ENCODE measurements around the gene GABARAPL1. TPM values are rescaled to one million over a fixed set of nuclear protein-coding genes. Genes with fewer than 3 reads are reported as not detected.

Gene GABARAPL1
- 11.9 and 12.0 TPM in 2 replicates for total RNA-seq
- total RNA-seq (2013): 9.0 TPM
- polyA plus RNA-seq: 4.5 and 28.1 TPM in 2 replicates
- 14.5 and 21.4 TPM in 2 replicates for polyA minus RNA-seq

DNA sequence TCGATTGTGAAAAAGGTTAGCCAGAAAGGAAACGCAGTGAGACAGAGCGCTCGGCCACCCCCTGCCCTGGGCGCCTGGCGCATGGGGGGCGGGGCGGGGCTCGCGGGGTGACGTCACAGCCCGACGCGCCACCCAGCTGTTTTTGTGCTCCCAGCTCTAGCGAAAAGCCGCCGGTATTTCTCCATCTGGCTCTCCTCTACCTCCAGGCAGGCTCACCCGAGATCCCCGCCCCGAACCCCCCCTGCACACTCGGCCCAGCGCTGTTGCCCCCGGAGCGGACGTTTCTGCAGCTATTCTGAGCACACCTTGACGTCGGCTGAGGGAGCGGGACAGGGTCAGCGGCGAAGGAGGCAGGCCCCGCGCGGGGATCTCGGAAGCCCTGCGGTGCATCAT is at the start of gene GABARAPL1:
TSS of gene GABARAPL1 (plus strand) at position 139 of the 393 bp plus-strand sequence. CDS start at position 392, 253 bp downstream.
- peaks cover 13 to 18% of the 10 kb centered on the region in 2 donors for H3K4me1 ChIP-seq (ENCODE audit: control insufficient read depth in 2 of 2, insufficient read depth in 2 of 2, low read length in 2 of 2)
- H4K20me1 ChIP-seq (ENCODE audit: control insufficient read depth, insufficient read depth, low read length, poor library complexity, severe bottlenecking): no peaks in the 10 kb centered on the region
- intact Hi-C loops (cut with micrococcal nuclease): loop anchor here (1.0 to 10.0 kb wide), 3 partner anchors 152 to 962 kb away; partner anchors contain the start of genes MAGOHB and SMIM10L1
- CTCF ChIA-PET: interaction anchor here (1.1 kb wide), 2 partner anchors 23 kb away, joined by 3 to 4 read pairs; no protein-coding TSS in a partner anchor
- POLR2A ChIA-PET: no interaction called here
- H3K36me3 ChIP-seq (replicated peaks in 1 of 2; ENCODE audit: control extremely low read depth in 1 of 2, control insufficient read depth in 1 of 2, extremely low read depth in 1 of 2, insufficient read depth in 2 of 2, low read length in 1 of 2): no peaks in the 10 kb centered on the region
- H2AFZ ChIP-seq (ENCODE audit: insufficient read depth, low read depth, low read length, poor library complexity, severe bottlenecking): peak within 1 kb of the TSS; percentile 80
- peak within 1 kb of the TSS; percentile 25 to 28 for H3K27ac ChIP-seq (ENCODE audit: low read length in 2 of 2)
- DNase-seq (peak; percentile 86), ATAC-seq (ENCODE audit: low read depth) (peak; percentile 80)
- peak within 1 kb of the TSS; percentile 95 for H3K4me3 Mint-ChIP-seq
- no peaks in the 10 kb centered on the region for H3K9me3 Mint-ChIP-seq (ENCODE audit: insufficient read depth)
- peak within 1 kb of the TSS; percentile 86 for H3K27ac Mint-ChIP-seq
- H3K79me2 ChIP-seq (ENCODE audit: control insufficient read depth, insufficient read depth, low read length): no peaks in the 10 kb centered on the region
- peaks cover 0 to 3% (median 0%) of the 10 kb centered on the region in 3 donors for H3K9me3 ChIP-seq (ENCODE audit: control extremely low read depth in 1 of 3, control insufficient read depth in 2 of 3, insufficient read depth in 1 of 3, low read length in 2 of 3)
- peak within 1 kb of the TSS; percentile 88 for H3K4me2 ChIP-seq (replicated peaks; ENCODE audit: low read depth, low read length, poor library complexity, severe bottlenecking)
- H3K4me3 ChIP-seq (ENCODE audit: control extremely low read depth in 1 of 5, extremely low read depth in 1 of 5, insufficient read depth in 1 of 5, low read depth in 2 of 5, low read length in 4 of 5): peak within 1 kb of the TSS; percentile 66 to 84 (median 82)
- peaks cover 0 to 36% (median 20%) of the 10 kb centered on the region in 4 experiments for H3K27me3 ChIP-seq (replicated peaks in 1 of 4; ENCODE audit: control extremely low read depth in 1 of 4, control insufficient read depth in 3 of 4, insufficient read depth in 4 of 4, low read length in 3 of 4)
- WGBS (ENCODE audit: insufficient coverage): 0% methylated on average over 35 of the region's 35 CpGs
- peaks cover 29% of the 10 kb centered on the region for H3K27me3 Mint-ChIP-seq
- TF ChIP-seq, protein P1, sequence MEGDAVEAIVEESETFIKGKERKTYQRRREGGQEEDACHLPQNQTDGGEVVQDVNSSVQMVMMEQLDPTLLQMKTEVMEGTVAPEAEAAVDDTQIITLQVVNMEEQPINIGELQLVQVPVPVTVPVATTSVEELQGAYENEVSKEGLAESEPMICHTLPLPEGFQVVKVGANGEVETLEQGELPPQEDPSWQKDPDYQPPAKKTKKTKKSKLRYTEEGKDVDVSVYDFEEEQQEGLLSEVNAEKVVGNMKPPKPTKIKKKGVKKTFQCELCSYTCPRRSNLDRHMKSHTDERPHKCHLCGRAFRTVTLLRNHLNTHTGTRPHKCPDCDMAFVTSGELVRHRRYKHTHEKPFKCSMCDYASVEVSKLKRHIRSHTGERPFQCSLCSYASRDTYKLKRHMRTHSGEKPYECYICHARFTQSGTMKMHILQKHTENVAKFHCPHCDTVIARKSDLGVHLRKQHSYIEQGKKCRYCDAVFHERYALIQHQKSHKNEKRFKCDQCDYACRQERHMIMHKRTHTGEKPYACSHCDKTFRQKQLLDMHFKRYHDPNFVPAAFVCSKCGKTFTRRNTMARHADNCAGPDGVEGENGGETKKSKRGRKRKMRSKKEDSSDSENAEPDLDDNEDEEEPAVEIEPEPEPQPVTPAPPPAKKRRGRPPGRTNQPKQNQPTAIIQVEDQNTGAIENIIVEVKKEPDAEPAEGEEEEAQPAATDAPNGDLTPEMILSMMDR (IDR thresholded peaks at IDR 0.05): no peak
- TF ChIP-seq EZH2 (IDR thresholded peaks at IDR 0.05; ENCODE audit: borderline replicate concordance, insufficient read depth, low read depth, low read length, poor library complexity, severe bottlenecking): no peak
- peak within 1 kb of the TSS; percentile 76 for H3K9ac ChIP-seq (ENCODE audit: low read length)
- peaks cover 19% of the 10 kb centered on the region for H3K4me1 Mint-ChIP-seq

- ChIA-PET CTCF (interaction anchor here (6.6 kb wide), 1 partner anchor 11 kb away, joined by 30 read pairs; no protein-coding TSS in a partner anchor), POLR2A (no interaction called here)
- no peak overlapping the region for H3K27ac Mint-ChIP-seq
Measured at GRCh38 chr12:10163084-10163483, 49.6 kb upstream of the GABARAPL1 start.

More at GRCh38 chr12:10163084-10163483, 49.6 kb upstream of the GABARAPL1 start:
- no peak overlapping the region for H3K4me3 ChIP-seq (ENCODE audit: control extremely low read depth in 1 of 5, extremely low read depth in 1 of 5, insufficient read depth in 1 of 5, low read depth in 2 of 5, low read length in 4 of 5)
- no peaks in the 10 kb centered on the region for H4K20me1 ChIP-seq (ENCODE audit: control insufficient read depth, insufficient read depth, low read length, poor library complexity, severe bottlenecking)
- H2AFZ ChIP-seq (ENCODE audit: insufficient read depth, low read depth, low read length, poor library complexity, severe bottlenecking): no peak overlapping the region
- DNase-seq (no peak), ATAC-seq (ENCODE audit: low read depth) (no peak)
- Mint-ChIP-seq H3K4me1 (peaks cover 29% of the 10 kb centered on the region), H3K27me3 (peaks cover 14% of the 10 kb centered on the region), H3K4me3 (no peak overlapping the region), H3K9me3 (ENCODE audit: insufficient read depth) (no peaks in the 10 kb centered on the region)
- no peak overlapping the region for H3K27ac ChIP-seq (ENCODE audit: low read length in 2 of 2)
- TF ChIP-seq, protein P1 (IDR thresholded peaks at IDR 0.05): no peak
- TF ChIP-seq EZH2 (IDR thresholded peaks at IDR 0.05; ENCODE audit: borderline replicate concordance, insufficient read depth, low read depth, low read length, poor library complexity, severe bottlenecking): no peak
- H3K36me3 ChIP-seq (replicated peaks in 1 of 2; ENCODE audit: control extremely low read depth in 1 of 2, control insufficient read depth in 1 of 2, extremely low read depth in 1 of 2, insufficient read depth in 2 of 2, low read length in 1 of 2): no peaks in the 10 kb centered on the region
- intact Hi-C loops (cut with micrococcal nuclease): no loop called here
- H3K4me2 ChIP-seq (replicated peaks; ENCODE audit: low read depth, low read length, poor library complexity, severe bottlenecking): no peak overlapping the region
- no peaks in the 10 kb centered on the region for H3K9me3 ChIP-seq (ENCODE audit: control extremely low read depth in 1 of 3, control insufficient read depth in 2 of 3, insufficient read depth in 1 of 3, low read length in 2 of 3)
- WGBS (ENCODE audit: insufficient coverage): no CpG with 5 or more reads among the region's 3 CpGs
- peaks cover 0 to 3% (median 1%) of the 10 kb centered on the region in 4 experiments for H3K27me3 ChIP-seq (replicated peaks in 1 of 4; ENCODE audit: control extremely low read depth in 1 of 4, control insufficient read depth in 3 of 4, insufficient read depth in 4 of 4, low read length in 3 of 4)
- H3K79me2 ChIP-seq (ENCODE audit: control insufficient read depth, insufficient read depth, low read length): no peaks in the 10 kb centered on the region
- no peak overlapping the region for H3K9ac ChIP-seq (ENCODE audit: low read length)
- H3K4me1 ChIP-seq (ENCODE audit: control insufficient read depth in 2 of 2, insufficient read depth in 2 of 2, low read length in 2 of 2): peaks cover 10 to 11% of the 10 kb centered on the region in 2 donors
